Measurements from ENCODE around the gene CLDN15.
"Not testable (repeated sequence)": the region's sequence is repeated elsewhere in the genome, so short reads cannot be mapped to it uniquely, and the experiment has no call there.

Gene CLDN15

GRCh38 chr7:101222275-101222830, 15.2 kb downstream of the CLDN15 start:
- no peak for DNase-seq (ENCODE audit: low spot score)

- no peak for DNase-seq (ENCODE audit: low spot score)
These were observed 17.3 kb downstream of the CLDN15 start for GRCh38 chr7:101220295-101220694.

GRCh38 chr7:101218236-101219125, 19.1 kb downstream of the CLDN15 start:
- peak; percentile 29 for DNase-seq (ENCODE audit: low spot score)

- DNase-seq (ENCODE audit: low spot score): peak; percentile 100
These were observed 20.0 kb downstream of the CLDN15 start, which contains the start of the genes PLOD3 and ZNHIT1 for GRCh38 chr7:101217388-101218235. Gene PLOD3 (minus strand): TSS chr7:101217581. CDS start chr7:101217274, 307 bp downstream. Gene ZNHIT1 (plus strand): TSS chr7:101218165. CDS start chr7:101218196, 31 bp downstream.

GRCh38 chr7:101216860-101217387, 20.7 kb downstream of the CLDN15 start:
- DNase-seq (ENCODE audit: low spot score): peak; percentile 48

GRCh38 chr7:101216001-101216859, 21.4 kb downstream of the CLDN15 start:
- DNase-seq (ENCODE audit: low spot score): no peak

- no peak for DNase-seq (ENCODE audit: low spot score)
These were observed 25.6 kb downstream of the CLDN15 start for GRCh38 chr7:101212014-101212413.

- no peak for DNase-seq (ENCODE audit: low spot score)
These were observed 26.1 kb downstream of the CLDN15 start for GRCh38 chr7:101211501-101211900.

- DNase-seq (ENCODE audit: low spot score): no peak
These were observed 27.5 kb downstream of the CLDN15 start for GRCh38 chr7:101210143-101210542.

- no peak for DNase-seq (ENCODE audit: low spot score)
These were observed 28.8 kb downstream of the CLDN15 start for GRCh38 chr7:101208794-101209193.

- DNase-seq (ENCODE audit: low spot score): no peak
These were observed 30.1 kb downstream of the CLDN15 start for GRCh38 chr7:101207459-101207858.

GRCh38 chr7:101206665-101207042, 30.9 kb downstream of the CLDN15 start:
- DNase-seq (ENCODE audit: low spot score): no peak

GRCh38 chr7:101205901-101206664, 31.5 kb downstream of the CLDN15 start:
- DNase-seq (ENCODE audit: low spot score): no peak

GRCh38 chr7:101203740-101204738, 33.6 kb downstream of the CLDN15 start:
- not testable (repeated sequence) for DNase-seq (ENCODE audit: low spot score)

GRCh38 chr7:101202603-101202918, 35.0 kb downstream of the CLDN15 start:
- DNase-seq (ENCODE audit: low spot score): no peak

GRCh38 chr7:101201695-101202602, 35.7 kb downstream of the CLDN15 start:
- DNase-seq (ENCODE audit: low spot score): no peak

GRCh38 chr7:101200862-101201599, 36.6 kb downstream of the CLDN15 start, which contains the start of gene MOGAT3:
Gene MOGAT3 (minus strand): TSS chr7:101201036. CDS start chr7:101200854, 182 bp downstream.
- DNase-seq (ENCODE audit: low spot score): no peak

Data from hematopoietic multipotent progenitor cell treated with erythropoietin and hydrocortisone succinate and interleukin-3 and kit ligand, for 17 days (in vitro differentiated cells).